Hindlimb muscle (tissue), 1 donor: Measurements from ENCODE around the gene F5. TPM values are rescaled to one million over a fixed set of nuclear protein-coding genes. Genes with fewer than 3 reads are reported as not detected.

Source experiments
- DNase-seq: peaks from one replicate; pipeline ENCODE4 v3.0.0-alpha.2; 2013
- polyA plus RNA-seq: library from polyadenylated mRNA; unstranded; fragments of 120-200 nt; gene quantifications from one replicate; pipeline ENCODE4 v1.2.1, GENCODE V29; 2013; ENCODE audit not compliant: insufficient read length

Gene F5
- polyA plus RNA-seq, 1 donor, result 0.26 TPM

- no peak for DNase-seq
These were observed 110.4 kb downstream of the F5 start for GRCh38 chr1:169475806-169476387.

DNA sequence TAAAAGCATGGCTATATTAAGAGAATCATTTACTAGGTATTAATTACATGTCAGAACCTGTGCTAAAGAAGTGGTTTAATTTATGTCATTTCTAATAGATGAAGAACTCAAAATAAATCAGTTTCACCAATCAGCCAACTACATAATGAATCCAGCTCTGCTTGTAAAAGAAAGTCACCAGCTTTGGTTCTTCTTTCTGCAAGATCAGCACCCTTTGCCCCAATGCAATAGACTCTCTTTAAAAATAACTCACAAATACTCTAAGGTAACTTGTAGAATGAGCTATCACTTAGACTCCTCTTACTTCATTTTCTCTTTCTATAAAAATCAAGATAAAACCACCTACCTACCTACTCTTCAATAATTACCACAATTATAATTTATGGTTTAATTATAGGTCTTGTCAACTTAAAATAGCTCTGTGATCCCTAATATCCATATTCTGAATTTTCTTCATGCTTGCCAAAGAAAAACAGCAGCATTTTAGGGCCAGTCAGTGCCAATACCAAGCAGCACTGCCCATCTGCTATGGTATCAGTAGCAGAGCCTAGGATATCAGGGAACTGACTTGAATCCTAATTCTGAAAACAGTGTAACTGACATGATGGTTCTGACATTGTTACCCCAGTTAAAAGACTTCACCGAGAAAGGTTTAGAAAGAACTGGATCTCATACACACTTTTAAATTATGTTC lies 111.8 kb downstream of the F5 start:
- no peak for DNase-seq

- no peak for DNase-seq
These were observed 112.9 kb downstream of the F5 start for GRCh38 chr1:169473347-169473746.

- no peak for DNase-seq
These were observed 113.5 kb downstream of the F5 start for GRCh38 chr1:169472738-169473137.

DNA sequence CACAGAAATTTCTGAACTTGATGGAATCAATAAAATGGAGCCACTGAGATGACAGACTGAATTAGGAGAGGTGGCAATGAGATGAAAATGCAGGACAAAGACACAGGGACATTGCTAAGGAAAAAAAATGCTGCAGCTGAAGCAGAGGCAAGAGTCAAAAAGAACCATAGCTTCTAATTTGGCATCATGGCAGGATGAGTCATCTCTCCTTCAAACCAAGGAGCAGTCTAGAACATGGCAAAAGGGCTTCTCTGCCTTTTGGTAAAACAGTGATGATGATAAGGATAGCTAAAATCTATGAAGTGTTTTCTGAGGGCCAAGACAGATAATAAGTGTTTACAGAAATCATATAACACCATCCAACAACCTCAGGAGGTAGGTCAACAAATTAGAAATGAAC lies 117.3 kb downstream of the F5 start:
- no peak for DNase-seq

- DNase-seq, result peak; percentile 15
These were observed 119.7 kb downstream of the F5 start for GRCh38 chr1:169466259-169467230.

GRCh38 chr1:169465281-169465680 lies 121.0 kb downstream of the F5 start:
- no peak for DNase-seq

Other genes starting within 250 kb of the F5 start
- gene NME7, start 218.7 kb downstream of the F5 start, polyA plus RNA-seq, result 12.0 TPM
- 17.1 TPM for gene BLZF1, start 218.3 kb downstream of the F5 start, polyA plus RNA-seq
- gene CCDC181, start 159.0 kb downstream of the F5 start, polyA plus RNA-seq, result 1.1 TPM
- gene SLC19A2, start 100.5 kb downstream of the F5 start, polyA plus RNA-seq, result 6.4 TPM
- 0.76 TPM for gene SELP, start 43.6 kb upstream of the F5 start, polyA plus RNA-seq
- gene SELL, start 125.1 kb upstream of the F5 start, polyA plus RNA-seq, result 2.6 TPM
- gene SELE, start 147.6 kb upstream of the F5 start, polyA plus RNA-seq, result 1.3 TPM
- gene METTL18, start 208.4 kb upstream of the F5 start, polyA plus RNA-seq, result 6.4 TPM